GM12891 (cell line): ENCODE data around the gene ARSK.

ENCODE experiments used
- POLR2A ChIP-seq: IDR thresholded peaks from 2 replicates; pipeline ENCODE4 v1.6.1; 2011; ENCODE audit warnings: low read depth, low read length, control low read depth
- POLR2AphosphoS5 ChIP-seq: IDR thresholded peaks from 2 replicates; pipeline ENCODE4 v1.6.1; 2011; ENCODE audit warnings: low read depth, low read length, control low read depth
- TAF1 ChIP-seq: IDR thresholded peaks from 2 replicates; pipeline ENCODE4 v1.6.1; 2011; ENCODE audit warnings: low read depth, low read length, control low read depth

DNA sequence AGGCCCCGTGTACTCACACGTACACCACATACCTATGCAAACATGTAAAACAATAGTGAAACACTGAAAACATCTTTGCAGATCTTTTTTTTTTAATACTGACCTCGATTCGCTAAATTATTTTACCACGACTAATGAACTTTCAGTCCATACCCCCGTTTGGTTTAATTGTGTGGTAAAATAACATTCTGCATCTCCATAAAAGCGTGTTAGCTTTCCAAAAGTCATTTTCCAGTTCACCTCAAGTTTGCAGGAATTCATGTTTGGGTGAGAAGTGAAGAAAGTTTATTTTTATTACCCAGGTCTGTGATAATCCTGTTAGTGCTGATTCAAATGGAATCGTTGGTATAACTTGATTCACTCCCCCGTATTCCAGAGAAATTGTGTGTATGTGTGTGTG lies 652 bp downstream of the ARSK start:
- no peak for TF ChIP-seq POLR2A
- no peak for TF ChIP-seq TAF1
- TF ChIP-seq POLR2AphosphoS5 = no peak
